Activated T-helper 2 cell treated with anti-CD3 and anti-CD28 coated beads, Interferon-gamma antibody, Interleukin-2, Interleukin-4, amounts not matched to agents 10 μg/mL and 5 μg/mL and 100 μg/mL, durations not matched to agents 14 hours and 24 hours and 36 hours (primary cell): Measurements from ENCODE around the gene CD248. TPM values are rescaled to one million over a fixed set of nuclear protein-coding genes. Genes with fewer than 3 reads are reported as not detected.
"Not testable (repeated sequence)": the region's sequence is repeated elsewhere in the genome, so short reads cannot be mapped to it uniquely, and the experiment has no call there.

ENCODE experiments used
- DNase-seq: peaks from one replicate; pipeline ENCODE4 v3.0.0; 2021; ENCODE audit warnings: low spot score
- H3K27ac Mint-ChIP-seq: one replicate; pipeline ENCODE4 v1.8.0; 2021; ENCODE audit warnings: mixed read lengths
- H3K27me3 Mint-ChIP-seq: one replicate; pipeline ENCODE4 v1.8.0; 2021; ENCODE audit warnings: low read depth, mixed read lengths
- H3K36me3 Mint-ChIP-seq: one replicate; pipeline ENCODE4 v1.8.0; 2021; ENCODE audit warnings: low read depth, mixed read lengths
- H3K4me1 Mint-ChIP-seq: one replicate; pipeline ENCODE4 v1.8.0; 2021; ENCODE audit warnings: low read depth, mixed read lengths
- H3K4me3 Mint-ChIP-seq: one replicate; pipeline ENCODE4 v1.8.0; 2021; ENCODE audit warnings: low read depth, mild to moderate bottlenecking, moderate library complexity, mixed read lengths
- H3K9me3 Mint-ChIP-seq: one replicate; pipeline ENCODE4 v1.8.0; 2021; ENCODE audit warnings: mixed read lengths
- intact Hi-C: fragments of 100-400 bp; cut with micrococcal nuclease; formaldehyde crosslinking; loops from one replicate; pipeline ENCODE4 v1.15.1; 2023
- total RNA-seq: library from RNA; stranded (reverse); gene quantifications from 2 replicates; pipeline ENCODE4 v1.2.3, GENCODE V29; 2022

The CD248 gene
- total RNA-seq, 1 donor from 2014 or later, result not detected

GRCh38 chr11:66310803-66311440 lies 5.9 kb downstream of the CD248 start:
- intact Hi-C loops, result loop anchor here (2.0 kb wide), 1 partner anchor 76 kb away; no protein-coding TSS in a partner anchor
- not testable (repeated sequence) for H3K9me3 Mint-ChIP-seq, H3K4me3 Mint-ChIP-seq, H3K27me3 Mint-ChIP-seq, H3K4me1 Mint-ChIP-seq, DNase-seq, H3K27ac Mint-ChIP-seq, H3K36me3 Mint-ChIP-seq

GRCh38 chr11:66310324-66310723 lies 6.5 kb downstream of the CD248 start:
- DNase-seq, result no peak
- H3K36me3 Mint-ChIP-seq, result no peaks in the 10 kb centered on the region
- peaks cover 8% of the 10 kb centered on the region for H3K4me1 Mint-ChIP-seq
- no peak overlapping the region for H3K27ac Mint-ChIP-seq
- H3K9me3 Mint-ChIP-seq, result no peaks in the 10 kb centered on the region
- intact Hi-C loops, result loop anchor here (2.0 kb wide), 1 partner anchor 76 kb away; no protein-coding TSS in a partner anchor
- H3K27me3 Mint-ChIP-seq, result no peaks in the 10 kb centered on the region
- no peak overlapping the region for H3K4me3 Mint-ChIP-seq

DNA sequence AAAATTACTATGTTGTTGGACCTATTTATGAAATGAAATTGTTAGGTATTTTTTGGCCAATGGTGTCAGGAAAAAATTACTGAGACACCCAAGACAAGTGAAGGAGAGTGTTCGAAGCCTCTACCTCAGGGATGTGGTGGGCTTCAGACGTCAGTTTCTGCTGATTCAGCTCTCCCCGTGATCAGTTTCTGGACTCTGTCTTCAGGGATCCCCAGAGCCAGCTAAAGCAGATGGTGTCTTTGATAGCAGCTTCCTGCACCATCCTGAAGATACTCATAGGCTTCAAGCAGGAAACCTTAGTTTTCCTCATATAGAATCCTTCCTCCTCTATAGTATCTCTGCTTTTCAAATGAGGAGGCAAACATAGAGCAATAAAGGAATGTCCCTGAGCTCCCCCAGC lies 7.4 kb downstream of the CD248 start:
- no peak for DNase-seq
- Mint-ChIP-seq H3K36me3 (no peaks in the 10 kb centered on the region), H3K4me1 (peaks cover 8% of the 10 kb centered on the region), H3K27me3 (no peaks in the 10 kb centered on the region), H3K9me3 (no peaks in the 10 kb centered on the region), H3K27ac (no peak overlapping the region), H3K4me3 (no peak overlapping the region)
- intact Hi-C loops, result no loop called here

- Mint-ChIP-seq H3K9me3 (no peaks in the 10 kb centered on the region), H3K27me3 (no peaks in the 10 kb centered on the region), H3K36me3 (no peaks in the 10 kb centered on the region), H3K27ac (no peak overlapping the region), H3K4me1 (no peaks in the 10 kb centered on the region), H3K4me3 (no peak overlapping the region)
- no peak for DNase-seq
- intact Hi-C loops, result no loop called here
These were observed 14.2 kb downstream of the CD248 start for GRCh38 chr11:66302656-66303055.

GRCh38 chr11:66299186-66299585 lies 17.7 kb downstream of the CD248 start:
- Mint-ChIP-seq H3K4me1 (no peaks in the 10 kb centered on the region), H3K9me3 (no peaks in the 10 kb centered on the region), H3K27me3 (peaks cover 2% of the 10 kb centered on the region), H3K27ac (no peak overlapping the region), H3K4me3 (no peak overlapping the region), H3K36me3 (no peaks in the 10 kb centered on the region)
- no peak for DNase-seq
- intact Hi-C loops, result no loop called here

- Mint-ChIP-seq H3K27ac (no peak overlapping the region), H3K4me1 (no peaks in the 10 kb centered on the region), H3K27me3 (peaks cover 12% of the 10 kb centered on the region), H3K4me3 (no peak overlapping the region), H3K36me3 (no peaks in the 10 kb centered on the region), H3K9me3 (no peaks in the 10 kb centered on the region)
- intact Hi-C loops, result no loop called here
- no peak for DNase-seq
These were observed 19.2 kb downstream of the CD248 start for GRCh38 chr11:66297610-66298009.

GRCh38 chr11:66294626-66295620 lies 21.9 kb downstream of the CD248 start:
- peaks cover 28% of the 10 kb centered on the region for H3K27me3 Mint-ChIP-seq
- H3K4me1 Mint-ChIP-seq, result peaks cover 5% of the 10 kb centered on the region
- no peaks in the 10 kb centered on the region for H3K9me3 Mint-ChIP-seq
- no peak overlapping the region for H3K4me3 Mint-ChIP-seq
- intact Hi-C loops, result no loop called here
- H3K36me3 Mint-ChIP-seq, result no peaks in the 10 kb centered on the region
- DNase-seq, result no peak
- no peak overlapping the region for H3K27ac Mint-ChIP-seq

DNA sequence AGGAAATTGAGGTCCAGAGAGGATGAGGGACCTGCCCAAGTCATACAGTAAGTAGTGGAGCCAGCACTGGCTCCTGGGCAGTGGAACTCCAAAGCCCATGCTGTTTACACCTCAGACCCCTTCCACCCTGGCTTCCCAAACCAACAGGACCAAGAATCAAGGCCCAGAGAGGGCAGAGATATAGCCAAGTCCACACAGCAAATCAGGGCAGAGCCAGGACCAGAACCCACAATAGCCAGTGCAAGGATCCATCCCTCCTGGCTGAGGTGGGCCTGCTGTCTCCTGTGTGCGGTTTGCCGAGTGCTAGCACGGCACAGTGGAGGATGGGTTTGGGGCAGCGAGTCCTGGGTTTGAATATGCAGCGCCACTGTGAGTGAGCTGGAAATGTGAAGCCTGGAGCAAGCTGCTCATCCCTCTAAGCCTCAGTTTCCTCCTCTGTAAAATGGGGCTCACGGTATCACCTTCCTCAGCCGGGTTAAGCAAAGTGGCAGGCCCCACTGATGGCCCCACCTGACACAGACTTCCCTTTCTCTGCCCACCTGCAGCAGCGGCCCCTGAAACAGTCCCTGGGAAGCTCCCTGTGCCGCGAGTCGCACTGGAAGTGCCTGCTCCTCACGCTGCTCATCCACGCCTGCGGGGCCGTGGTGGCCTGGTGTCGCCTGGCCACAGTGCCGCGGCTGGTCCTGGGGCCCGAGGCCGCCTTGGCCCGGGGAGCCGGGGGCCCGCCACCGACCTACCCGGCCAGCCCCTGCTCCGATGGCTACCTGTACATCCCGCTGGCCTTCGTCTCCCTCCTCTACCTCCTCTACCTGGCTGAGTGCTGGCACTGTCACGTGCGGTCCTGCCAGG lies 22.8 kb downstream of the CD248 start:
- H3K36me3 Mint-ChIP-seq, result no peaks in the 10 kb centered on the region
- intact Hi-C loops, result no loop called here
- H3K4me1 Mint-ChIP-seq, result peaks cover 9% of the 10 kb centered on the region
- peaks cover 30% of the 10 kb centered on the region for H3K27me3 Mint-ChIP-seq
- H3K9me3 Mint-ChIP-seq, result no peaks in the 10 kb centered on the region
- H3K4me3 Mint-ChIP-seq, result no peak overlapping the region
- no peak for DNase-seq
- H3K27ac Mint-ChIP-seq, result no peak overlapping the region

GRCh38 chr11:66293352-66293751 lies 23.5 kb downstream of the CD248 start:
- no peaks in the 10 kb centered on the region for H3K36me3 Mint-ChIP-seq
- H3K27me3 Mint-ChIP-seq, result peaks cover 30% of the 10 kb centered on the region
- H3K9me3 Mint-ChIP-seq, result no peaks in the 10 kb centered on the region
- intact Hi-C loops, result no loop called here
- H3K4me3 Mint-ChIP-seq, result no peak overlapping the region
- peaks cover 9% of the 10 kb centered on the region for H3K4me1 Mint-ChIP-seq
- no peak for DNase-seq
- H3K27ac Mint-ChIP-seq, result no peak overlapping the region

- DNase-seq, result no peak
- Mint-ChIP-seq H3K4me1 (peaks cover 9% of the 10 kb centered on the region), H3K4me3 (no peak overlapping the region), H3K27me3 (peaks cover 30% of the 10 kb centered on the region), H3K9me3 (no peaks in the 10 kb centered on the region), H3K36me3 (no peaks in the 10 kb centered on the region), H3K27ac (no peak overlapping the region)
- intact Hi-C loops, result no loop called here
These were observed 24.1 kb downstream of the CD248 start for GRCh38 chr11:66292543-66293332.

DNA sequence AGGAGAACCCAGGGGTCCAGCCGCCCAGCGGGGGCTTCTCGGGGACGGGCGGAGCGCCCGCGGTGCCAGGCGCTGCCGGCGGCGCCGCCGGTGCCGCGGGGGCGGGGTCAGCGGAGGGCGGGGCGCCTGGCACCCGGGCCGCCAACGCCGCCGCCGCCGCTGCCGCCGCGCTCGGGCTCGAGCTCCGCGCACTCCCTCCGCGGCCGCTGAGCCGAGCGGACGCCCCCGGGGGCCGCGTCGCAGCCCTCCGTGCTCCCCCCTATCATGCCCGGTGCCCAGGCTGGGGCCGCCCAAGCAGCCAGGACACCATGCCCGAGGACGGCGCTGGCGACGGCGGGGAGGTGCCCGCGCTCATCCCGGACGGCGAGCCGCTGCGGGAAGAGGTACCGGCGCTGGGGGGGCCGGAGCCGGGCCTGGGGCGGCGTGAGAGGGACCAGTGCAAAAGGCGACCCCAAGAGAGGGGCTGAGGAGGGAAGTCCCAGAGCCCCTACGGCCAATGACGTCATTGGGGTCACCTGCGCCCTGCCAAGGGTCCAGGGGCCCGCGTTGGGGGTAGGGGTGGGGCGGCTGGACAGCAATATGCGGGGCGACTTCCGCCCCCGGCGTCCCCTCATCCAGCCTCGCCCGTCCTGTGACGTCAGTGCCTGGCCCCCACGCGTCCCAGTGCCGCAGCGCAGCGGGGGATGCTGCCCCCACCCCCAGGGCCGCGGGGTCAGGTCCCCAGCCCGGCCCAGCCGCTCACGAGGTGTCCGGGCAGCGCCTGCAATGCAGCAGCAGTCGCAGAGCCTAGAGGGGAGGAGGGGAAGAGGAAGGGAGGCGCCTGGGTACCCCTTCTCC lies 24.9 kb downstream of the CD248 start, which contains the start of gene TMEM151A:
TSS of gene TMEM151A (plus strand) at position 189 of the 837 bp plus-strand sequence. CDS start at position 309, 120 bp downstream.
- no peak within 1 kb of the TSS for H3K27ac Mint-ChIP-seq
- H3K36me3 Mint-ChIP-seq, result no peaks in the 10 kb centered on the region
- H3K4me1 Mint-ChIP-seq, result peaks cover 12% of the 10 kb centered on the region
- peak within 1 kb of the TSS; percentile 49 for H3K4me3 Mint-ChIP-seq
- H3K27me3 Mint-ChIP-seq, result peaks cover 30% of the 10 kb centered on the region
- intact Hi-C loops, result no loop called here
- DNase-seq, result no peak
- no peaks in the 10 kb centered on the region for H3K9me3 Mint-ChIP-seq
